NCI-H526 treated with DMSO at 0.1 percent for 48 hours (cell line): ENCODE measurements around the gene TMEM178B.

ENCODE experiments used
- DNase-seq: peaks from one replicate; lab custom pipeline; 2025; lab: John Stamatoyannopoulos, UW

Gene TMEM178B

GRCh38 chr7:141527076-141527475 is 453.2 kb downstream of the TMEM178B start:
- no peak for DNase-seq

GRCh38 chr7:141528399-141528798 is 454.5 kb downstream of the TMEM178B start:
- DNase-seq, result no peak
